Measurements from ENCODE around the gene CRTAC1. TPM values are rescaled to one million over a fixed set of nuclear protein-coding genes. Genes with fewer than 3 reads are reported as not detected.

The CRTAC1 gene
- total RNA-seq, 1 experiment from 2014 or later, result 1.2 TPM

DNA sequence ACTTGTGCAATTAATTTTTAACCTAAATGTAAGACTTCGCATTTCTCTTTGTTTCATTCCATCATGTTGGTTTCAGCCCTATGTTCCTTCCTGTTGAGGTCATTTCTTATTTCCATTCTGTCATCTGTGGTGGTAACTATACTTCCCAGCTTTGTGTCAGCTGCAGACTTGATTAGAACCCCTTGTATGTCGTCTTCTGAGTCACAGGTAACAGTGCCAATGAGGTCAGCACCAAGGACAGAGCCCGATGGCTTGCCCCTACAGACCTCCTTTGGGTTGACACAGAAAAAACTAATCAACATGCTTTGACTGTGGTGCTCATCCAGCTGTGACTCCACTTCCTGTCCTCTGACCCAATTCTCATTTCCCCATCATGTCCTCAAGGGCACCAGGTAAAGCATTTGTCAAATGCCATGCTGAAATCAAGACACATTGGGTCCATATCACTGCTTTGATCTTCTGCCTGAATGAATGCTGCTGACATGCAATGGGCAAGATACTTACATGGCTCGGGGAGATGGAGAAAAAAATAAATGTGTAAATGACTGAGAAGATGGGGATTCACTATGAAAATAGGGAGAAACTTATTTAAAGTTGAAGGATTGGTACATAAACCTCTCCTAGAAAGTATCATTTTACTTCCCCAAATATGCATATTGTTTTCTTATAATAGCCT is 25.6 kb upstream of the CRTAC1 start (continued):
- TF ChIP-seq, protein P1, sequence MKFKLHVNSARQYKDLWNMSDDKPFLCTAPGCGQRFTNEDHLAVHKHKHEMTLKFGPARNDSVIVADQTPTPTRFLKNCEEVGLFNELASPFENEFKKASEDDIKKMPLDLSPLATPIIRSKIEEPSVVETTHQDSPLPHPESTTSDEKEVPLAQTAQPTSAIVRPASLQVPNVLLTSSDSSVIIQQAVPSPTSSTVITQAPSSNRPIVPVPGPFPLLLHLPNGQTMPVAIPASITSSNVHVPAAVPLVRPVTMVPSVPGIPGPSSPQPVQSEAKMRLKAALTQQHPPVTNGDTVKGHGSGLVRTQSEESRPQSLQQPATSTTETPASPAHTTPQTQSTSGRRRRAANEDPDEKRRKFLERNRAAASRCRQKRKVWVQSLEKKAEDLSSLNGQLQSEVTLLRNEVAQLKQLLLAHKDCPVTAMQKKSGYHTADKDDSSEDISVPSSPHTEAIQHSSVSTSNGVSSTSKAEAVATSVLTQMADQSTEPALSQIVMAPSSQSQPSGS (CRISPR knock-in tag; IDR thresholded peaks at IDR 0.05; ENCODE audit: borderline replicate concordance, low read depth), result no peak
- TF ChIP-seq, protein P2, sequence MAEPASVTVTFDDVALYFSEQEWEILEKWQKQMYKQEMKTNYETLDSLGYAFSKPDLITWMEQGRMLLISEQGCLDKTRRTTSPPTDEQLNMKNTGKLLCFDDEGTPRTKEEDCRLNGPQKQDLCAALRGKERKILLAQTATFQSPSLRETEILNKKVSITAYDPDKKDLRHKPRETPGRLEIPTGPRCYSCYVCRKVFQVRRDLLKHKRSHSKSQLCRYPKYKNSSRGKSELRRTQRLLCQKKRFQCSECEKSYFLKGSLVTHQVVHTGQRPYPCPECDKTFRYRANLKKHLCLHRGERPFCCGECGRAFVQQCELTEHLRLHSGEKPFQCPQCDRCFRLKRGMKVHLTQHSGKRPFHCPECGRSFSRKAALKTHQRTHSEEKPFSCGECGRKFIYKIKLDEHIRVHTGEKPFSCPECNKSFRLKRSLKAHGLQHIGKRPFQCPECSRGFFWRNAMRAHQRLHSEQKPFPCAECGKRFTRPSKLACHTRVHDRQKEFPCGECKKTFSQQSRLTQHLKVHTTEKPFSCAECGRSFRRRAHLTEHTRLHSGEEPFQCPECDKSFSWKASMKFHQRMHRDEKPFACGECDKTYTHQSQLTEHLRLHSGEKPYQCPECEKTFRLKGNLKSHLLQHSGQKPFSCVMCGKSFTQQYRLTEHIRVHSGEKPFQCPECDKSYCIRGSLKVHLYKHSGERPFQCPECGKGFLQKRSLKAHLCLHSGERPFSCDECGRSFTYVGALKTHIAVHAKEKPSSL (CRISPR knock-in tag; conservative IDR thresholded peaks at IDR 0.05), result no peak
- TF ChIP-seq ZNF416 (CRISPR knock-in tag; IDR thresholded peaks at IDR 0.05) (no peak), OVOL2 (CRISPR knock-in tag; IDR thresholded peaks at IDR 0.05; ENCODE audit: borderline replicate concordance) (no peak)

DNA sequence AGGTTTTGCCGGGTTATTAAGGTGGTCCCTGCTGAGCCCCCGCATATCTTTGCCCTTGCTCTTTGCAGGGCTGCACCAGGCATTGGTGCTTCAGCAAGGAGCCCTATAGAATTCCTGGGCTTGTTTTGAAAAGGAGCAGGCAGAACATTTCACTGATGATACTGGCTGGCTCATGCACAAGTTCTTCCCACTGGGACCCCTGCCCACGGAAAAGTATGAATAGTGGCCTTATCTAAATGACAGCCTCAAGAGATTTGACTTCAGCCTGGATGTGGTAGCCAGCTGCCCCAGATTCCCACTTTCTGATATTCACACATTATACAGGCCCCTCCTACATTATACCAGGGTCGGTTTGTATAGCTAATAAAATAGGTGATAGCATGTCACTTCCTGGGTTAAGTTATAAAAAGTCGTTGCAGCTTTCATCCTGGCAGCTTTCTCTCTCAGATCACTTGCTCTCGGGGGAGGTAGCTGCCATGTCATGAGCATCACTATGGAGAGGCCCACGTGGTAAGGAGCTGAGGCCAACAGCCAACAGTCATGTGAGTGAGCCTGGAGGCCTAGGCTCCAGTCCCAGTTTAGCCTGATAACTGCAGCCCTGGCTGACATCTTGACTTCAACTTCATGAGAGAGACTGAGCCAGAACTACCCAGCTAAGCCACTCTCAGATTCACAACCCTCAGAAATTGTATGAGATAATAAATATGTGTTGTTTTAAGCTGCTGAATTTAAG is 16.8 kb upstream of the CRTAC1 start:
- ChIA-PET POLR2A (no interaction called here), CTCF (interaction anchor here (0.6 to 2.7 kb wide), 4 partner anchors 20 to 862 kb away, joined by 3 to 8 read pairs (median 4); no protein-coding TSS in a partner anchor)
- Mint-ChIP-seq H3K36me3 (no peaks in the 10 kb centered on the region), H3K4me3 (no peak overlapping the region), H3K4me1 (peaks cover 6% of the 10 kb centered on the region), H3K27me3 (ENCODE audit: low read depth) (peaks cover 28% of the 10 kb centered on the region), H3K9me3 (no peaks in the 10 kb centered on the region), H3K27ac (no peak overlapping the region)
- TF ChIP-seq ELF4 (CRISPR knock-in tag; IDR thresholded peaks at IDR 0.05; ENCODE audit: low read depth) (no peak), FOXJ3 (CRISPR knock-in tag; IDR thresholded peaks at IDR 0.05; ENCODE audit: borderline replicate concordance) (no peak), OVOL2 (CRISPR knock-in tag; IDR thresholded peaks at IDR 0.05; ENCODE audit: borderline replicate concordance) (no peak), EMX1 (CRISPR knock-in tag; IDR thresholded peaks at IDR 0.05) (no peak), GABPB1 (CRISPR knock-in tag; IDR thresholded peaks at IDR 0.05) (no peak), ZNF396 (CRISPR knock-in tag; IDR thresholded peaks at IDR 0.05; ENCODE audit: borderline replicate concordance) (no peak), SOX15 (CRISPR knock-in tag; IDR thresholded peaks at IDR 0.05) (no peak), ZNF232 (CRISPR knock-in tag; IDR thresholded peaks at IDR 0.05) (no peak), SMAD4 (CRISPR knock-in tag; IDR thresholded peaks at IDR 0.05) (no peak), HMGA2 (CRISPR knock-in tag; IDR thresholded peaks at IDR 0.05) (no peak), ZNF423 (CRISPR knock-in tag; IDR thresholded peaks at IDR 0.05) (no peak), ESRRA (CRISPR knock-in tag; IDR thresholded peaks at IDR 0.05; ENCODE audit: borderline replicate concordance) (no peak), ZNF138 (CRISPR knock-in tag; conservative IDR thresholded peaks at IDR 0.05) (no peak)
- TF ChIP-seq, protein P3, sequence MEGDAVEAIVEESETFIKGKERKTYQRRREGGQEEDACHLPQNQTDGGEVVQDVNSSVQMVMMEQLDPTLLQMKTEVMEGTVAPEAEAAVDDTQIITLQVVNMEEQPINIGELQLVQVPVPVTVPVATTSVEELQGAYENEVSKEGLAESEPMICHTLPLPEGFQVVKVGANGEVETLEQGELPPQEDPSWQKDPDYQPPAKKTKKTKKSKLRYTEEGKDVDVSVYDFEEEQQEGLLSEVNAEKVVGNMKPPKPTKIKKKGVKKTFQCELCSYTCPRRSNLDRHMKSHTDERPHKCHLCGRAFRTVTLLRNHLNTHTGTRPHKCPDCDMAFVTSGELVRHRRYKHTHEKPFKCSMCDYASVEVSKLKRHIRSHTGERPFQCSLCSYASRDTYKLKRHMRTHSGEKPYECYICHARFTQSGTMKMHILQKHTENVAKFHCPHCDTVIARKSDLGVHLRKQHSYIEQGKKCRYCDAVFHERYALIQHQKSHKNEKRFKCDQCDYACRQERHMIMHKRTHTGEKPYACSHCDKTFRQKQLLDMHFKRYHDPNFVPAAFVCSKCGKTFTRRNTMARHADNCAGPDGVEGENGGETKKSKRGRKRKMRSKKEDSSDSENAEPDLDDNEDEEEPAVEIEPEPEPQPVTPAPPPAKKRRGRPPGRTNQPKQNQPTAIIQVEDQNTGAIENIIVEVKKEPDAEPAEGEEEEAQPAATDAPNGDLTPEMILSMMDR (IDR thresholded peaks at IDR 0.05), result no peak
- TF ChIP-seq, protein P4, sequence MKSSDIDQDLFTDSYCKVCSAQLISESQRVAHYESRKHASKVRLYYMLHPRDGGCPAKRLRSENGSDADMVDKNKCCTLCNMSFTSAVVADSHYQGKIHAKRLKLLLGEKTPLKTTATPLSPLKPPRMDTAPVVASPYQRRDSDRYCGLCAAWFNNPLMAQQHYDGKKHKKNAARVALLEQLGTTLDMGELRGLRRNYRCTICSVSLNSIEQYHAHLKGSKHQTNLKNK (CRISPR knock-in tag; IDR thresholded peaks at IDR 0.05), result no peak
- TF ChIP-seq, protein P5, sequence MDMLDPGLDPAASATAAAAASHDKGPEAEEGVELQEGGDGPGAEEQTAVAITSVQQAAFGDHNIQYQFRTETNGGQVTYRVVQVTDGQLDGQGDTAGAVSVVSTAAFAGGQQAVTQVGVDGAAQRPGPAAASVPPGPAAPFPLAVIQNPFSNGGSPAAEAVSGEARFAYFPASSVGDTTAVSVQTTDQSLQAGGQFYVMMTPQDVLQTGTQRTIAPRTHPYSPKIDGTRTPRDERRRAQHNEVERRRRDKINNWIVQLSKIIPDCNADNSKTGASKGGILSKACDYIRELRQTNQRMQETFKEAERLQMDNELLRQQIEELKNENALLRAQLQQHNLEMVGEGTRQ (CRISPR knock-in tag; IDR thresholded peaks at IDR 0.05), result no peak
- TF ChIP-seq, protein P6, sequence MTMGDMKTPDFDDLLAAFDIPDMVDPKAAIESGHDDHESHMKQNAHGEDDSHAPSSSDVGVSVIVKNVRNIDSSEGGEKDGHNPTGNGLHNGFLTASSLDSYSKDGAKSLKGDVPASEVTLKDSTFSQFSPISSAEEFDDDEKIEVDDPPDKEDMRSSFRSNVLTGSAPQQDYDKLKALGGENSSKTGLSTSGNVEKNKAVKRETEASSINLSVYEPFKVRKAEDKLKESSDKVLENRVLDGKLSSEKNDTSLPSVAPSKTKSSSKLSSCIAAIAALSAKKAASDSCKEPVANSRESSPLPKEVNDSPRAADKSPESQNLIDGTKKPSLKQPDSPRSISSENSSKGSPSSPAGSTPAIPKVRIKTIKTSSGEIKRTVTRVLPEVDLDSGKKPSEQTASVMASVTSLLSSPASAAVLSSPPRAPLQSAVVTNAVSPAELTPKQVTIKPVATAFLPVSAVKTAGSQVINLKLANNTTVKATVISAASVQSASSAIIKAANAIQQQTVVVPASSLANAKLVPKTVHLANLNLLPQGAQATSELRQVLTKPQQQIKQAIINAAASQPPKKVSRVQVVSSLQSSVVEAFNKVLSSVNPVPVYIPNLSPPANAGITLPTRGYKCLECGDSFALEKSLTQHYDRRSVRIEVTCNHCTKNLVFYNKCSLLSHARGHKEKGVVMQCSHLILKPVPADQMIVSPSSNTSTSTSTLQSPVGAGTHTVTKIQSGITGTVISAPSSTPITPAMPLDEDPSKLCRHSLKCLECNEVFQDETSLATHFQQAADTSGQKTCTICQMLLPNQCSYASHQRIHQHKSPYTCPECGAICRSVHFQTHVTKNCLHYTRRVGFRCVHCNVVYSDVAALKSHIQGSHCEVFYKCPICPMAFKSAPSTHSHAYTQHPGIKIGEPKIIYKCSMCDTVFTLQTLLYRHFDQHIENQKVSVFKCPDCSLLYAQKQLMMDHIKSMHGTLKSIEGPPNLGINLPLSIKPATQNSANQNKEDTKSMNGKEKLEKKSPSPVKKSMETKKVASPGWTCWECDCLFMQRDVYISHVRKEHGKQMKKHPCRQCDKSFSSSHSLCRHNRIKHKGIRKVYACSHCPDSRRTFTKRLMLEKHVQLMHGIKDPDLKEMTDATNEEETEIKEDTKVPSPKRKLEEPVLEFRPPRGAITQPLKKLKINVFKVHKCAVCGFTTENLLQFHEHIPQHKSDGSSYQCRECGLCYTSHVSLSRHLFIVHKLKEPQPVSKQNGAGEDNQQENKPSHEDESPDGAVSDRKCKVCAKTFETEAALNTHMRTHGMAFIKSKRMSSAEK (CRISPR knock-in tag; IDR thresholded peaks at IDR 0.05; ENCODE audit: borderline replicate concordance), result no peak
- TF ChIP-seq, protein P7, sequence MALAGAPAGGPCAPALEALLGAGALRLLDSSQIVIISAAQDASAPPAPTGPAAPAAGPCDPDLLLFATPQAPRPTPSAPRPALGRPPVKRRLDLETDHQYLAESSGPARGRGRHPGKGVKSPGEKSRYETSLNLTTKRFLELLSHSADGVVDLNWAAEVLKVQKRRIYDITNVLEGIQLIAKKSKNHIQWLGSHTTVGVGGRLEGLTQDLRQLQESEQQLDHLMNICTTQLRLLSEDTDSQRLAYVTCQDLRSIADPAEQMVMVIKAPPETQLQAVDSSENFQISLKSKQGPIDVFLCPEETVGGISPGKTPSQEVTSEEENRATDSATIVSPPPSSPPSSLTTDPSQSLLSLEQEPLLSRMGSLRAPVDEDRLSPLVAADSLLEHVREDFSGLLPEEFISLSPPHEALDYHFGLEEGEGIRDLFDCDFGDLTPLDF (CRISPR knock-in tag; IDR thresholded peaks at IDR 0.05), result no peak
- ATAC-seq, result no peak; the same call in 1 of the 2 replicates
- DNase-seq (ENCODE audit: low spot score), result no peak

Measured in WTC11 (cell line).